Adrenal gland (tissue), 19 donors: Measurements from ENCODE around the gene PSMB1. TPM values are rescaled to one million over a fixed set of nuclear protein-coding genes. Genes with fewer than 3 reads are reported as not detected.

ENCODE experiments used
- DNase-seq, 7 donors: peaks; one replicate each; pipeline ENCODE4 v3.0.0-alpha.2; 2019 to 2020
- H3K27ac ChIP-seq, 5 donors: fragments of 200-600 bp; sonication (generic) in 4 of 5; 1 replicate in 3 of 5; 2 replicates in 2 of 5; pipeline versions ENCODE4 v1.5.1 to v1.8.0; 2016 to 2020; ENCODE audit warnings: mild to moderate bottlenecking in 1 of 5
- H3K27me3 ChIP-seq: fragments of 200-600 bp; 2 replicates; pipeline ENCODE4 v1.8.0; 2021
- H3K36me3 ChIP-seq, 2 donors: fragments of 200-600 bp; replicated peaks in 1 of 2; 1 replicate in 1 of 2; 2 replicates in 1 of 2; pipeline versions ENCODE4 v1.5.1 to v1.8.0; 2018 to 2022
- H3K4me1 ChIP-seq, 2 donors: fragments of 200-600 bp; replicated peaks in 1 of 2; 1 replicate in 1 of 2; 2 replicates in 1 of 2; pipeline versions ENCODE4 v1.5.1 to v1.8.0; 2018 to 2021
- H3K4me3 ChIP-seq, 4 donors: fragments of 200-600 bp; sonication (generic) in 3 of 4; one replicate each; pipeline ENCODE4 v1.5.1; 2016 to 2018
- H3K9me3 ChIP-seq, 3 donors: fragments of 200-600 bp; sonication (generic) in 1 of 3; replicated peaks in 1 of 3; 1 replicate in 2 of 3; 2 replicates in 1 of 3; pipeline versions ENCODE4 v1.5.1 to v1.8.0; 2016 to 2021
- CTCF ChIP-seq, 6 experiments: fragments of 450-650 bp in 4 of 6; fragments of 200-600 bp in 2 of 6; sonication (generic) in 1 of 6; IDR thresholded peaks; 1 replicate in 5 of 6; 2 replicates in 1 of 6; pipeline versions ENCODE4 v1.5.1 to v1.8.0; 2016 to 2021; ENCODE audit warnings: antibody characterized with exemption in 6 of 6, mild to moderate bottlenecking in 2 of 6, moderate library complexity in 1 of 6
- POLR2A ChIP-seq, 2 donors: fragments of 450-650 bp; IDR thresholded peaks; one replicate each; pipeline ENCODE4 v1.6.1; 2017; ENCODE audit warnings: antibody characterized with exemption in 2 of 2, mild to moderate bottlenecking in 2 of 2, moderate library complexity in 1 of 2
- WGBS, 4 donors: extraction: QIAGEN DNeasy Blood & Tissue Kit in 2 of 4; methylation state at CpG; one replicate each; pipeline versions ENCODE4 v1.1.5 to v1.1.7; 2013 to 2017; 5-methylcytosine and 5-hydroxymethylcytosine counted together
- intact Hi-C, 2 donors: fragments of 100-400 bp; cut with DNase I; formaldehyde crosslinking; loops; one replicate each; pipeline versions ENCODE4 v1.14.1 to v1.15.0; 2022 to 2023
- long read RNA-seq, 10 donors: library from polyadenylated mRNA in 3 of 10; unstranded in 2 of 10; stranded (forward) in 1 of 10; transcript quantifications; one replicate each; pipeline ENCODE4 v2.0.0 and lab custom pipeline, GENCODE V29; 2021 to 2026
- polyA plus RNA-seq, 3 donors: library from polyadenylated mRNA; stranded (reverse); fragments of 200-250 nt in 2 of 3; fragments of 350-450 nt in 1 of 3; fragmentation: Illumina TruSeq in 1 of 3; extraction: RNeasy Lipid Tissue Mini Kit (QIAGEN cat#74804) in 1 of 3; gene quantifications; one replicate each; pipeline ENCODE4 v1.2.3, GENCODE V29; 2013 to 2014
- total RNA-seq, 9 donors: library from RNA; depleted of rRNA in 4 of 9; stranded (reverse); fragments of >200 nt in 4 of 9; fragments of 120-200 nt in 1 of 9; fragmentation: NEBNext Ultra II Directional in 1 of 9; extraction: Animal tissue kit (Norgen Biotek cat#: 25700) in 1 of 9; gene quantifications; one replicate each; pipeline versions ENCODE4 v1.1.0 to v1.2.4, GENCODE V29; 2013 to 2023
- donor health status: healthy with polysubstance abuse.
- donor health status: Bipolar disorder and iron deficiency.
- donor health status: DM: yes; HTN: yes; CAD: no.
- donor health status: DM: no; HTN: no; CAD: no.
- donor health status: DM: no; HTN: no; CAD: no.
- donor health status: DM: yes; HTN: yes; CAD: no.

The PSMB1 gene
- total RNA-seq, result 100 to 1,000 TPM; 129 to 442 (median 180) TPM
- 100 to 1,000 TPM; 163 to 317 (median 288) TPM for polyA plus RNA-seq
- long read RNA-seq, donor 1, transcript PSMB1-201 (6 exons, 928 nt), result major isoform, 222 of 287 reads
- long read RNA-seq, donor 1, transcript PSMB1-202 (5 exons, 1,939 nt), result minor isoform, 22 of 287 reads
- long read RNA-seq, donor 1, partial matches to known transcripts, result 19 of 287 reads
- long read RNA-seq, donor 1, other reads (novel, unspliced or antisense), result 24 of 287 reads
- long read RNA-seq, donor 2, transcript PSMB1-202 (5 exons, 1,939 nt), result minor isoform, 24 of 211 reads
- long read RNA-seq, donor 2, transcript PSMB1-201 (6 exons, 928 nt), result major isoform, 160 of 211 reads
- long read RNA-seq, donor 2, partial matches to known transcripts, result 12 of 211 reads
- long read RNA-seq, donor 2, other reads (novel, unspliced or antisense), result 15 of 211 reads
- long read RNA-seq, donor 3, transcript PSMB1-201 (6 exons, 928 nt), result major isoform, 140 of 213 reads
- long read RNA-seq, donor 3, transcript PSMB1-202 (5 exons, 1,939 nt), result minor isoform, 9 of 213 reads
- long read RNA-seq, donor 3, partial matches to known transcripts, result 48 of 213 reads
- long read RNA-seq, donor 3, other reads (novel, unspliced or antisense), result 16 of 213 reads
- long read RNA-seq, donor 4, transcript PSMB1-201 (6 exons, 928 nt), result major isoform, 199 of 201 reads
- long read RNA-seq, donor 4, partial matches to known transcripts, result 1 of 201 reads
- long read RNA-seq, donor 4, other reads (novel, unspliced or antisense), result 1 of 201 reads
- long read RNA-seq, donor 5, transcript PSMB1-201 (6 exons, 928 nt), result major isoform, 162 of 175 reads
- long read RNA-seq, donor 5, partial matches to known transcripts, result 4 of 175 reads
- long read RNA-seq, donor 5, other reads (novel, unspliced or antisense), result 6 of 175 reads
- long read RNA-seq, donor 6, transcript PSMB1-201 (6 exons, 928 nt), result major isoform, 152 of 154 reads
- long read RNA-seq, donor 6, partial matches to known transcripts, result 0 of 154 reads
- long read RNA-seq, donor 6, other reads (novel, unspliced or antisense), result 2 of 154 reads
- long read RNA-seq, donor 7, transcript PSMB1-202 (5 exons, 1,939 nt), result minor isoform, 6 of 96 reads
- long read RNA-seq, donor 7, transcript PSMB1-201 (6 exons, 928 nt), result major isoform, 83 of 96 reads
- long read RNA-seq, donor 7, partial matches to known transcripts, result 0 of 96 reads
- long read RNA-seq, donor 7, other reads (novel, unspliced or antisense), result 7 of 96 reads
- long read RNA-seq, donor 8, transcript PSMB1-202 (5 exons, 1,939 nt), result minor isoform, 46 of 316 reads
- long read RNA-seq, donor 8, transcript PSMB1-201 (6 exons, 928 nt), result major isoform, 231 of 316 reads
- long read RNA-seq, donor 8, partial matches to known transcripts, result 17 of 316 reads
- long read RNA-seq, donor 8, other reads (novel, unspliced or antisense), result 22 of 316 reads
- long read RNA-seq, donor 9, transcript PSMB1-201 (6 exons, 928 nt), result major isoform, 153 of 190 reads
- long read RNA-seq, donor 9, transcript PSMB1-202 (5 exons, 1,939 nt), result minor isoform, 14 of 190 reads
- long read RNA-seq, donor 9, partial matches to known transcripts, result 7 of 190 reads
- long read RNA-seq, donor 9, other reads (novel, unspliced or antisense), result 16 of 190 reads
- long read RNA-seq, donor 10, transcript PSMB1-201 (6 exons, 928 nt), result major isoform, 79 of 108 reads
- long read RNA-seq, donor 10, transcript PSMB1-202 (5 exons, 1,939 nt), result minor isoform, 12 of 108 reads
- long read RNA-seq, donor 10, partial matches to known transcripts, result 6 of 108 reads
- long read RNA-seq, donor 10, other reads (novel, unspliced or antisense), result 11 of 108 reads

- H3K27ac ChIP-seq, result peak within 1 kb of the TSS; percentile 80 to 98 (median 94)
- peak within 1 kb of the TSS; percentile 63 to 92 (median 84) for H3K4me3 ChIP-seq
- H3K27me3 ChIP-seq, result no peaks in the 10 kb centered on the region
- WGBS, 4 donors, result 0 to 1% (median 0%) methylated on average over 19 to 41 of the region's 41 CpGs
- H3K9me3 ChIP-seq, result no peaks in the 10 kb centered on the region
- TF ChIP-seq POLR2A (IDR thresholded peaks at IDR 0.05) (peak; percentile 91 to 93), CTCF (IDR thresholded peaks at IDR 0.05) (no peak)
- H3K4me1 ChIP-seq, result peaks cover 16 to 50% of the 10 kb centered on the region in 2 donors
- peak; percentile 90 to 97 (median 95) for DNase-seq
- peaks cover 0 to 11% of the 10 kb centered on the region in 2 donors for H3K36me3 ChIP-seq
- intact Hi-C loops, result no loop called here
Observed at GRCh38 chr6:170552765-170553533, at the start of gene PSMB1. Gene PSMB1 (minus strand): TSS chr6:170553307. CDS start chr6:170553242, 65 bp downstream.

GRCh38 chr6:170597278-170597677 lies 44.2 kb upstream of the PSMB1 start:
- intact Hi-C loops, result no loop called here

More at GRCh38 chr6:170597278-170597677, 44.2 kb upstream of the PSMB1 start:
- H3K4me3 ChIP-seq, result no peak overlapping the region
- TF ChIP-seq POLR2A (IDR thresholded peaks at IDR 0.05) (no peak), CTCF (IDR thresholded peaks at IDR 0.05) (no peak)
- DNase-seq, result no peak
- no peak overlapping the region for H3K27ac ChIP-seq
- no peaks in the 10 kb centered on the region for H3K36me3 ChIP-seq
- no peaks in the 10 kb centered on the region for H3K9me3 ChIP-seq
- no peaks in the 10 kb centered on the region for H3K27me3 ChIP-seq
- H3K4me1 ChIP-seq, result no peaks in the 10 kb centered on the region
